Stimulated activated naive B cell treated with anti-CD40 and anti-IgM and Interleukin-4, amounts not matched to agents 10 μg/mL and 1 μg/mL and 100 μg/mL, for 72 hours (primary cell): ENCODE data around the gene TSPO.
A peak's percentile ranks its signal among the peaks of the same experiment; 100 is the strongest.

Source experiments
- ATAC-seq, 2 donors: fragments of 150-1000 bp; cut with Tn5 transposase; replicated peaks; 2 replicates each; pipeline ENCODE4 v1.10.0; 2021; ENCODE audit warnings: moderate library complexity in 1 of 2
- DNase-seq: peaks from one replicate; pipeline ENCODE4 v3.0.0; 2021
- H3K27ac Mint-ChIP-seq: one replicate; pipeline ENCODE4 v1.8.0; 2022; ENCODE audit warnings: mild to moderate bottlenecking, mixed read lengths
- H3K27me3 Mint-ChIP-seq, 2 donors: one replicate each; pipeline ENCODE4 v1.8.0; 2022; ENCODE audit warnings: mixed read lengths in 2 of 2
- H3K36me3 Mint-ChIP-seq, 2 donors: one replicate each; pipeline ENCODE4 v1.8.0; 2022; ENCODE audit warnings: mixed read lengths in 2 of 2, mild to moderate bottlenecking in 1 of 2
- H3K4me1 Mint-ChIP-seq, 2 donors: one replicate each; pipeline ENCODE4 v1.8.0; 2022; ENCODE audit warnings: mixed read lengths in 2 of 2, mild to moderate bottlenecking in 1 of 2
- H3K4me3 Mint-ChIP-seq, 2 donors: one replicate each; pipeline ENCODE4 v1.8.0; 2022; ENCODE audit warnings: mild to moderate bottlenecking in 2 of 2, mixed read lengths in 2 of 2, moderate library complexity in 1 of 2
- H3K9me3 Mint-ChIP-seq, 2 donors: one replicate each; pipeline ENCODE4 v1.8.0; 2022; ENCODE audit warnings: mixed read lengths in 2 of 2, mild to moderate bottlenecking in 1 of 2

Gene TSPO

DNA sequence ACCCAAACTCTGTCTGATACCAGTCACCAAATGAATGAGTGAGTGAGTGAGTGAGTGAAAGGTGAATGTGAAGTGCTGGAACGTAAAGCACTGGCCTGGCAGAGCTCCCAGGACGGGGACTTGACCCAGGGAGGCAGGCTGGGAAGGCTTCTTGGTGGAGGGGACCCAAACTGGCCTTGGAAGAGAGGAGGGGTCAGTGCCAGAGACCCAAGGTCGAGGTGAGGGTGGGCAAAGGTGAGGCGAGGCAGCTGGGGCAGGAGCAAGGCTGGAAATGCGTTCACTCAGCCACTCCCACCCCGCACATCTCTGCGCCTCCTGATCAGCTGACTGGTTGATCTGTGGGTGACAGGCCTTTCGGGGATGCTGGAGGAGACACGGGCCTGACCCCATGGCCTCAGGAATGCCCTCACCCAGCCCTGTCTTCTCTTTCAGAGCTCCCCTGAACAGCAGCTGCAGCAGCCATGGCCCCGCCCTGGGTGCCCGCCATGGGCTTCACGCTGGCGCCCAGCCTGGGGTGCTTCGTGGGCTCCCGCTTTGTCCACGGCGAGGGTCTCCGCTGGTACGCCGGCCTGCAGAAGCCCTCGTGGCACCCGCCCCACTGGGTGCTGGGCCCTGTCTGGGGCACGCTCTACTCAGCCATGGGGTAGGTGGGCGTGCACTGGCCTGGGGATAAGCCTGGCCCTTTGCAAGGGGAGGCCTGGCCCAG, 7.6 kb downstream of the TSPO start:
- H3K4me1 Mint-ChIP-seq = peaks cover 41 to 49% of the 10 kb centered on the region in 2 donors
- DNase-seq (no peak), ATAC-seq (no peak)
- no peaks in the 10 kb centered on the region for H3K9me3 Mint-ChIP-seq
- peaks cover 27 to 35% of the 10 kb centered on the region in 2 donors for H3K36me3 Mint-ChIP-seq
- H3K27ac Mint-ChIP-seq = no peak overlapping the region
- no peaks in the 10 kb centered on the region for H3K27me3 Mint-ChIP-seq
- no peak overlapping the region for H3K4me3 Mint-ChIP-seq

DNA sequence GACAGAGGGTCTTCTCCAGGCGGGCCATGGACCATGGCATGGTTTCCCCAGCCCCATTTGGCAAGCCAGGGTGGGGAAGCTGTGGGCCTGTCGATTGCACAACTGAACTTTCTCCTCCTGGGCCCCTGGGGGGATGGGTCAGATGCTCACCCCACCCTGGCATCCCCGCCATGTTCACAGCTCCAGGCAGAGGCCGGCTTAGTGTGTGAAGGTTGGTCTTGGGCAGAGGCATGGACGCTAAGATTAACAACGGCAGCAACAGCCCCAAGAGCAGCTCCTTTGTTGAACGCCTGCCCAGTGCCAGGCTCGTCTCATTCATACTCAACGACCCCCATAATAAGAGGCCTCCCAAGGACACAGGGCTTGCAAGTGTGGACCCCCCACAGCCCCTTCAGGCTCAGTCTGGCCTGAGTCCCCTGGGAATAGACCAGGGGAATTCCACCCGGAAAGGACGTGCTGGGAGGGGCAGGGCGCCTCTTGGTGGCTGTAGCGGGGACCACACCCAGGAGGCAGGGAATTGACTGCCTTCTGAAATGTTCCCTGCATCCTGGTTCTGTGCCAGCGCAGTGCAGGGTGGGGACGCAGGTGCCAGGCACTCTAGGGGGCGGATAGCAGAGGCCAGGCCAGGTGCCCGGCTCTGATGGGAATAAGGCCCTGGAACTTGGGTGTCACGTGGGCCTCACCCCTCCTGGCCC, 8.3 kb downstream of the TSPO start:
- Mint-ChIP-seq H3K36me3 (peaks cover 31 to 36% of the 10 kb centered on the region in 2 donors), H3K4me3 (no peak overlapping the region), H3K9me3 (no peaks in the 10 kb centered on the region), H3K27ac (no peak overlapping the region), H3K27me3 (no peaks in the 10 kb centered on the region), H3K4me1 (peaks cover 42 to 52% of the 10 kb centered on the region in 2 donors)
- DNase-seq (no peak), ATAC-seq (no peak)

DNA sequence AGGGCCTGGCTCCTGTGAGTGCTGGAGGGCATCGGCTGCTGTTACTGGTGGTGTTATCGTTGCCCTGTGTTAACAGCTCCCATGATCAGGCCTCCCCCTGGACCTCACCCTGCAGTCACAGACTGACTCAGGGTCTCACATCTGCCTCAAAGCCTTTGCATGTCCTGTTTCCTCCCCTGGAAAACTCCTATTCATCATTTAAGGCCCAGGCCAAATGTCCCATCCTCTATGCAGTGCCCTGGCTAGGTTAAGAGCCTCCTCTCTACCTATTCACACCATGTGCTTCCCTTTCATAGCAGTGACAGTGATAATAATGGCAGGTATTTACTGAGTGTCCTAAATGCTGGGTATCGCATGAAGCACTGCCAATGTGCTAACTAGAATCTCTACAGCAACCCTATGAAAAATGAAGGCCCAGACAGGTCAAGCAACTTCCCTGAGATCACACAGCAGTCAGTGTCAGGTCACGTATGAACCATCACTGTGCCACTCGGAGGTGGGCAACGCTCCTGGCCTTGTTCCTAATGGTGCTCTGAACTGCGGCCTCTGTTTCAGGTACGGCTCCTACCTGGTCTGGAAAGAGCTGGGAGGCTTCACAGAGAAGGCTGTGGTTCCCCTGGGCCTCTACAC, 9.3 kb downstream of the TSPO start:
- Mint-ChIP-seq H3K36me3 (peaks cover 31 to 34% of the 10 kb centered on the region in 2 donors), H3K4me3 (no peak overlapping the region), H3K9me3 (no peaks in the 10 kb centered on the region), H3K27me3 (no peaks in the 10 kb centered on the region), H3K4me1 (peaks cover 35 to 44% of the 10 kb centered on the region in 2 donors), H3K27ac (no peak overlapping the region)
- no peak for DNase-seq
- no peak for ATAC-seq

DNA sequence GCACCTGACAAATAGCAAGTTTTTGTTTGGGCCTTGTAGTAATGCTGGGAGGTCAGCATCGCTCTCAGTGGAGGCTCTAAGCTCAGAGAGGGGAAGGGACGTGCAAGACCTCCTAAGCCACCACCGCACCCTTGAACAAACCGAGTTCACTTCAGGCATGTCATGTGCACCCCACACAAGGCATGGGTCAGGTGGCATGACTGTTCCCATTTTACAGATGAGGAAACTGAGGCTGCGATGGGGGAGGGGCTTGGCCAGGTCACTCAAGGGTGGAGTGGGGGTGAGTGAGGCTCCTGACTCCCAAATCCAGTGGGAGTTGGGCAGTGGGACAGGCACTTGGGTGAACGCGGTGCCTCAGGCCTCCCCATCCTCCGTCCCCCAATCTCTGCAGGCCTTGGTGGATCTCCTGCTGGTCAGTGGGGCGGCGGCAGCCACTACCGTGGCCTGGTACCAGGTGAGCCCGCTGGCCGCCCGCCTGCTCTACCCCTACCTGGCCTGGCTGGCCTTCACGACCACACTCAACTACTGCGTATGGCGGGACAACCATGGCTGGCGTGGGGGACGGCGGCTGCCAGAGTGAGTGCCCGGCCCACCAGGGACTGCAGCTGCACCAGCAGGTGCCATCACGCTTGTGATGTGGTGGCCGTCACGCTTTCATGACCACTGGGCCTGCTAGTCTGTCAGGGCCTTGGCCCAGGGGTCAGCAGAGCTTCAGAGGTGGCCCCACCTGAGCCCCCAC, 11.2 kb downstream of the TSPO start:
- no peaks in the 10 kb centered on the region for H3K27me3 Mint-ChIP-seq

DNA sequence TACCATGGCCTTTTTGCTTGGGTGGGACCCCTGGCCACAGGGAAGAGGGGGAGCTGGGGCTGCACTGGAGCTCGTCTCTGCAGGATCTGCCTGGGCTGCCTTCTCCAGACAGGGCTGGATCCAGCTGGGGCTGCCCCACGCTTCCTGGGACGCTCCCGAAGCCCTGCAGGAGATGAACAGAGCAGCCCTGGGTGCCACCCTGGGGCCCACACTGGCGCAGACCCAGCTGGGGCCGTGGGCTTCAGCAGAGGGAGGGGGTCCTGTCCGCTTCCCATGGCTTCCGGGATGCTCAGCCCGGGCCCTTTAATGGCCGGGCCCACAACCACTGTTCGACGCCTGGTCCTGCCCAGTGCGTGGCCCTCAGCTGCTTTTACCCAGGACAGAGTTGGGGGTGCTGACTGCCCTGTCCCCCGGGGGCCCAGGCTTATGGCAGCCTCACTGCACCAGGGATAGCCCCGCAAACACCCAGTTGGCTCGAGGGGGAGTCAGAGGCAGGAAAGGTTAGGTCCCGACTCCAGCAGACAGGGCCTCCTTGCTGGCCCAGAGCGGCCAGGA, 12.0 kb downstream of the TSPO start:
- Mint-ChIP-seq H3K36me3 (peaks cover 39 to 53% of the 10 kb centered on the region in 2 donors), H3K27me3 (no peaks in the 10 kb centered on the region), H3K4me3 (no peak overlapping the region), H3K9me3 (no peaks in the 10 kb centered on the region), H3K4me1 (peaks cover 18 to 22% of the 10 kb centered on the region in 2 donors), H3K27ac (no peak overlapping the region)
- ATAC-seq = peak; percentile 4 to 11
- DNase-seq = no peak

More for the DNA sequence above, 11.2 kb downstream of the TSPO start:
- H3K9me3 Mint-ChIP-seq = no peaks in the 10 kb centered on the region
- ATAC-seq (no peak), DNase-seq (no peak)
- no peak overlapping the region for H3K27ac Mint-ChIP-seq
- no peak overlapping the region for H3K4me3 Mint-ChIP-seq
- peaks cover 21 to 29% of the 10 kb centered on the region in 2 donors for H3K4me1 Mint-ChIP-seq
- H3K36me3 Mint-ChIP-seq = peaks cover 33 to 45% of the 10 kb centered on the region in 2 donors

DNA sequence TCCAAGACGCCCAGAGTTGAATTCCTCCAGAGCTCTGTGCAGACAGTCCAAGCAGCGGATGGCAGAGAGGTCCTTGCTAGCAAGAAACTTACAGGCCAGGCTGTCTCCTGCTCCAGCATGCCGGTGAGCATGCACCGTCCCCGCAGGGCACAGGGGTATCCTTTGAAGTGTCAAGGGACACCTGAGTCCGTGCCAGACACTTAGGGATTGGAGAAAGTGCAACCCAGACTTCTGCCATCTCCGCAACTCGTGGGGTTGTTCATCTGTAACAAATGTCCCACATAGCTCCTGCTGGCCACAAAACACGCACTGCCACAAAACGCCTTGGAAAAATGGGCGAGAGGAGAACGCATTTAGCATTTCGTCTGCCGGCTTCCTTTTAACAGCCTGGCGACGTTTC, 13.3 kb downstream of the TSPO start:
- ATAC-seq (no peak), DNase-seq (no peak)
- Mint-ChIP-seq H3K36me3 (peaks cover 41 to 52% of the 10 kb centered on the region in 2 donors), H3K27ac (no peak overlapping the region), H3K4me1 (peaks cover 14 to 16% of the 10 kb centered on the region in 2 donors), H3K9me3 (no peaks in the 10 kb centered on the region), H3K27me3 (no peaks in the 10 kb centered on the region), H3K4me3 (no peak overlapping the region)

DNA sequence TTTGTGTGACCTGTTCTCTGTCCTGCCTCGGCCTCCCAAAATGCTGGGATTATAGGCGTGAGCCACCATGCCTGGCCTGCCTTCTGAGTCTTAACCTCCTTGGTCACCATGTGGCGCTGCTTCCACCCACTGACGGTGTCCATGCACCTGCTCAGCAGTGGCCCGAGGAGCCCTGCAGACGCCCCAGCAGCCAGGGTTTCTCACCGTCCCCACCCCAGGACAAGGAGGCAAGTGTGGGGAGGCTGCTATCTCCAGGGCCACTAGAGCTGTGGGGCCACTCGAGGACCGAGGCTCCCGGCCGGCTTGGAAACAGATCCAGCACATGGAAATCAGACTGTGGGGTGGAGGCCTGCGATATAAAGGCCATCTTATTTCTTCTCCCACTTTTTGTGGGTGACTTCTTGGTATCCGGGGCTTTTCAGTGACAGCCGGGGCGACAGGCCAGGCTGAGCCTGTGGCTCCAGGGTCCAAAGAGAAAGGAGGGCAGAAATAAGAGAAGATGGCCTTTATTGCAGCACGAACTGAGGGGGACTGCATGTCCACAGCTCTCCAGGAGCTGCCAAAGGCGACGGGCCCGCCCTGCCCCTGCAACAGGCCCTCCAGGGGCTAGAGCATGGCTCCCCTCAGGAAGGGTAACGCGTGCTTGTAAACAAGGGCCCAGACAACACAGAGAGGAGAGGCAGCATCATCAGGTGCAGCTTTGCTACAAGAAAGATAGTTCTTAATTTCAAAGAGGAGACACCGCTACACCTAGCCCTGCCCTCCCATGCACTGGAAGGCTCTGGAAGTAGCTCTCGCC, 15.0 kb downstream of the TSPO start:
- Mint-ChIP-seq H3K4me1 (peaks cover 11 to 16% of the 10 kb centered on the region in 2 donors), H3K9me3 (no peaks in the 10 kb centered on the region), H3K36me3 (peaks cover 51 to 61% of the 10 kb centered on the region in 2 donors), H3K4me3 (no peak overlapping the region), H3K27me3 (no peaks in the 10 kb centered on the region), H3K27ac (peak overlapping the region; percentile 20)
- no peak for DNase-seq
- no peak for ATAC-seq

DNA sequence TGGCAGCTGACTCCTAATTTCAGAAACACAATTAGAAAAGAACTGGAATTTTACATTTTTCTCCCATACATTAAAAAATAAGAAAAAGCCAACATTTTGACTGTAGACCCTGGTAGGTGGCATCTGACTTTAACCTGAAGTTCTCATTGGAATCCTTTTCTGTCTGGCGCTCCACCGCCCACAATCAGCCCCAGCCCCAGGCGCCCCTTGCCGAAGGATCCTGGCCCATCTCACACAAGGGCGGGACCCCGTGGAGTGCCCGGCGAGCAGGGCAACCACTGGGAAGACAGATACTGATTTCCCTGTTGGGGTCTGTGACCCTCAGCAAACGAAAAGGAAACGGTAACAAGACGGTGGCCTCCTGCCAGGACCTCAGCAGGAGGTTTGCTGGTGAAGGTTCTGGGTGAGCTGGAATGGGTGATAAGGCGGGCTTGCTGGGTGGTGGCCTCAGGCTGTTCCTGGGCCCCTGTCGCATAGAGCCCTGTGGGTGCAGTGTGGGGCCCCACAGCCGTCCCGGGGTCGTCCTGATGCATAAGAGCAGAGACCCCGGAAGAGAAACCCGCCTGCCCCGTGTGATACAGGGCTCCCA, 15.7 kb downstream of the TSPO start:
- H3K36me3 Mint-ChIP-seq = peaks cover 48 to 62% of the 10 kb centered on the region in 2 donors
- no peaks in the 10 kb centered on the region for H3K9me3 Mint-ChIP-seq
- no peaks in the 10 kb centered on the region for H3K27me3 Mint-ChIP-seq
- no peak overlapping the region for H3K27ac Mint-ChIP-seq
- no peak for ATAC-seq
- H3K4me1 Mint-ChIP-seq = peaks cover 11 to 16% of the 10 kb centered on the region in 2 donors
- no peak for DNase-seq
- no peak overlapping the region for H3K4me3 Mint-ChIP-seq

DNA sequence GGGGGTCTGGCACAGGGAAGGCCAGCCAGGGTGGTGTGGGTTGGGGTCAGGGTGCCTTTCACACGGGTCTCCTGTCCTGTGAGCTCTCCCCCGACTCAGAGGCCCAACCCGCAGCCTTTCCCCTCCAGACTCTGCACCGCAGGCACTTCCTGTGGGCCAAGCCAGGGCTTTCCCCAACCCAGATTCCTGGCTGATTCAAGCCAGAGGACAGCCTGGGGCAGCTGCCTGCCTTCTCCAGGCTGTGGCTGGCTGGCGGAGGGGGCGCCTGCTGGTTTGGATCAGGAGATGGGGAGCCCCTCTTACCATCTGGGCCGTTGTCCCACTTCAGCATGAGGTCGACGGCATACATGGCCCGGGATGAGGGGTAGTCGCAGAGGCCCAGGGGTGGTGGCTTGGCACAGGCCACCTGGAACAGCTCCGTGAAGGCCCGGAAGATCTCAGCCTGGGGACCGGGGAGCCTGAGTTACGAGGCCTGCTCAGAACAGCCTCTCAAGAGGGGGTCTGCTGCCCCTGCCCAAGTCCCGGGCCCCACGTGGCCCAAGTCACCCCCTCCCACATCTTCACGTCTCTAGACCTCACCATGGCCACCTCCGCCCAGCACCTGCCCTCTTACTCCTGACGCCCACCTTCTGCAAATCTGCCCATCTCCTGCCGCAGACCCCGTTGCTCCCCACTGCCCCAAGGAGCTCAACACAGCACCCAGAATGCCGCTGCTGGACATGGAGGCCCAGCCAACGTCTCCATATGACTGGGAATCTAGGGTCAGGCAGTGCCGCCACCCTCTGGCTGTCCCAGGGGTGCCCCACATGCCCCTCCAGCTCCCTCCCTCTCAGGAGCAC, 17.3 kb downstream of the TSPO start:
- Mint-ChIP-seq H3K4me3 (no peak overlapping the region), H3K4me1 (peaks cover 8 to 11% of the 10 kb centered on the region in 2 donors), H3K27me3 (no peaks in the 10 kb centered on the region), H3K36me3 (peaks cover 52 to 71% of the 10 kb centered on the region in 2 donors), H3K27ac (peak overlapping the region; percentile 44), H3K9me3 (no peaks in the 10 kb centered on the region)
- ATAC-seq (no peak), DNase-seq (no peak)

DNA sequence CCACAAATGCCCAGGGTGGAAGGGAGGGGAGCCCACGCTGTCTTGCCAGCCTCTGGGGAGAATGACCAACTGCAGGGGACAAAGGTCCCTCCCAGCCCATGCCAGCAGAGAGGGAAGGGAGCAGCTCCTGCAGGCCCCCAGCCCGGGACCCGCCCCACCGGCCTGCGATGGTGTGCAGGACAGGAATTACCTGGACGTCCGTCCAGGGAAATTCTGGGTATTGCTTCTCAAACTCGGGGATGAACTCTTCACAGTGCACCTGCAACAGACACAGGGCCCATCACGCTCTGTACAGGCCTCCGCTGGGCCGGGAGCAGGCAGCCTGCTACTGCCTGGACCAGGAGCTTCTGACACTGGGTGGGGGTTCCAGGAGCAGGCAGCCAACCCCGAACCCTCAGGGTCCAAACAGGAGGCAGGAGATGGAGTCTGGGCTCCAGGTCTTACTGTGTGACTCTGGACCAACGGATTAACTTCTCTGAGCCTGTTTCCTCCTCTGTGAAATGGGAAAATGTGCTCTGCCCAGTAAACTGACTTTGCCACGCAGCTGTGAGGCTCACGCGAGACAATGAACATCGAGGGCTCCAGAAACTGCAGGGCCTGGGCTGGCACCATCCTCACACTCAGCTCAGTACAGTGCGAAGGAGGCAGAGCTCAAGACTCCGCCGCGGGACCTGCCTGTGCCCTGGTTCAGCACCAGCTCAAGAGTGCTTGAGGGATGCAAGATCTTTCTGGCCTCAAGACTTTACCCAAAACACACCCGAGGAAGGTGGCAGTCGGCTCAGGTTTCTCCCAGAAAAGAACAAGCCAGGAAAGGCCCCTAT, 18.2 kb downstream of the TSPO start:
- DNase-seq (no peak), ATAC-seq (no peak)
- H3K4me3 Mint-ChIP-seq = no peak overlapping the region
- H3K4me1 Mint-ChIP-seq = peaks cover under 1 to 2% of the 10 kb centered on the region in 2 donors
- peaks cover 51 to 75% of the 10 kb centered on the region in 2 donors for H3K36me3 Mint-ChIP-seq
- H3K9me3 Mint-ChIP-seq = no peaks in the 10 kb centered on the region
- no peaks in the 10 kb centered on the region for H3K27me3 Mint-ChIP-seq
- peak overlapping the region; percentile 44 for H3K27ac Mint-ChIP-seq

DNA sequence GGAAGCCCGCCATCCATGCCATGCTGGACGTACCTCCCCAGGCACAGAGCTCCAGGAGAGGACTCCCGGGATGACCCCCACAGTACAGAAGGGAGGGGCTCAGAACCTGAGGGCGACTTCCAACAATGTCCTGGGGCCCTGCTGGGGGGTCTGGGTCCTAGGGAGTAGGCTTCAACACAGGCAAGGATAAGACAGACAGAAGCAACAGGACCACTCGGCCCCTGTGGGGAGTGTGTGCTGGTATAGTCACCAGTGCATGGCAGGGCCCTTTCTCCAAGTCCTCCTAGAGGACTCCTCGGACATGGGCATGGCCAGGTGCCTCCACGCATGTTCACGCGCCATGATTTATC, 18.7 kb downstream of the TSPO start:
- ATAC-seq (no peak), DNase-seq (no peak)
- no peaks in the 10 kb centered on the region for H3K27me3 Mint-ChIP-seq
- H3K4me3 Mint-ChIP-seq = no peak overlapping the region
- H3K9me3 Mint-ChIP-seq = no peaks in the 10 kb centered on the region
- H3K4me1 Mint-ChIP-seq = no peaks in the 10 kb centered on the region
- H3K36me3 Mint-ChIP-seq = peaks cover 51 to 76% of the 10 kb centered on the region in 2 donors
- H3K27ac Mint-ChIP-seq = no peak overlapping the region

DNA sequence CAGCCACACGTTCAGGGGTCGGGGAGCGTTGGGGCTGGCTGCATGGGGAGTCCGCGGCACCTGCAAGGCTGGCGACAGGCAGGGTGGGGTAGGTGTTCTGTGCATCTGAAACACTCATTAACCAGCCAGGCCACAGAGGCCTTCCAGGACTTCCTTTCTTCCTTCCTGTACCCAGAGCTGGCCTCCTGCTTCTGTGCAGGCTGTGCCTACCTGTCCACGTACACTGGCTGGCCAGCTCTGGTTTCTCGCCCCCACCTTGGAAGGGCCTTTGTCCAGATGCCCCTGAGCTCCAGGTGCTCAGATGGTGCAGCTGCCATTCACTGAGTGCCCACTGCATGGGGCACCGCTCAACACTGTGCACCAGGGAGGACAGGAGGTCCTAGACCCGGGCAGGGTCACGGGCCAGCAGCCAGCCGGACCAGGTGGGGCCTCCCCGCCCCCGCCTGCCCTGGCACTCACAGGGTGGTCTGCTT, 19.7 kb downstream of the TSPO start:
- peaks cover 52 to 75% of the 10 kb centered on the region in 2 donors for H3K36me3 Mint-ChIP-seq
- H3K27ac Mint-ChIP-seq = no peak overlapping the region
- no peaks in the 10 kb centered on the region for H3K4me1 Mint-ChIP-seq
- DNase-seq (no peak), ATAC-seq (no peak)
- H3K27me3 Mint-ChIP-seq = no peaks in the 10 kb centered on the region
- no peaks in the 10 kb centered on the region for H3K9me3 Mint-ChIP-seq
- no peak overlapping the region for H3K4me3 Mint-ChIP-seq
